Measurements from ENCODE around the gene CFAP410. TPM values are rescaled to one million over a fixed set of nuclear protein-coding genes. Genes with fewer than 3 reads are reported as not detected.

The CFAP410 gene
- total and polyA plus RNA-seq, 11 donors, result 10.4 to 31.6 (median 16.4) TPM

- WGBS, 4 donors, result 75 to 80% (median 78%) methylated on average over 23 to 24 of the region's 24 CpGs
- ATAC-seq, result no peak
- Histone ChIP-seq H3K27ac (peak overlapping the region in 2 of 12 donors; percentile 66 to 93), H3K4me1 (peaks cover 0 to 54% (median 0%) of the 10 kb centered on the region in 12 donors), H3K27me3 (peaks cover 2 to 25% (median 17%) of the 10 kb centered on the region in 9 donors), H3K9me3 (no peaks in the 10 kb centered on the region), H3K4me3 (peak overlapping the region in 1 of 12 donors; percentile 65), H3K36me3 (peaks cover 0 to 13% (median 0%) of the 10 kb centered on the region in 9 donors)
- intact Hi-C loops (cut with DNase I), result no loop called here
- TF ChIP-seq CTCF (IDR thresholded peaks at IDR 0.05), result no peak
- TF ChIP-seq POLR2A (IDR thresholded peaks at IDR 0.05), result no peak
- DNase-seq, result no peak
Observed at GRCh38 chr21:44354775-44355771, 15.9 kb upstream of the CFAP410 start.

- DNase-seq, result no peak
Observed at GRCh38 chr21:44354001-44354405, 14.8 kb upstream of the CFAP410 start.

GRCh38 chr21:44353191-44353970 is 14.2 kb upstream of the CFAP410 start, which contains the start of gene TRPM2:
TRPM2 (plus strand) TSS chr21:44353621; CDS start chr21:44353701, 80 bp downstream.
- peak; percentile 62 to 85 (median 78) for ATAC-seq
- H3K36me3 ChIP-seq, result peaks cover 0 to 13% (median 0%) of the 10 kb centered on the region in 9 donors
- intact Hi-C loops (cut with DNase I), result no loop called here
- H3K4me3 ChIP-seq, result peak within 1 kb of the TSS in 7 of 12 donors; percentile 23 to 65 (median 35)
- H3K27me3 ChIP-seq, result peaks cover 9 to 40% (median 30%) of the 10 kb centered on the region in 9 donors
- peak within 1 kb of the TSS in 8 of 12 donors; percentile 15 to 93 (median 46) for H3K27ac ChIP-seq
- TF ChIP-seq CTCF (IDR thresholded peaks at IDR 0.05), result no peak
- TF ChIP-seq POLR2A (IDR thresholded peaks at IDR 0.05), result no peak
- H3K9me3 ChIP-seq, result no peaks in the 10 kb centered on the region
- peak; percentile 58 to 85 (median 70) for DNase-seq
- peaks cover 0 to 51% (median 0%) of the 10 kb centered on the region in 12 donors for H3K4me1 ChIP-seq
- 66 to 69% (median 67%) methylated on average over 13 to 21 of the region's 21 CpGs for WGBS, 4 donors

More at GRCh38 chr21:44354001-44354405, 14.8 kb upstream of the CFAP410 start:
- no peak for TF ChIP-seq CTCF (IDR thresholded peaks at IDR 0.05)
- no peak for TF ChIP-seq POLR2A (IDR thresholded peaks at IDR 0.05)
- H3K4me1 ChIP-seq, result peaks cover 0 to 51% (median 0%) of the 10 kb centered on the region in 12 donors
- intact Hi-C loops (cut with DNase I), result no loop called here
- peak in 2 of 4 donors; percentile 28 to 43 for ATAC-seq
- peaks cover 9 to 34% (median 27%) of the 10 kb centered on the region in 9 donors for H3K27me3 ChIP-seq
- H3K27ac ChIP-seq, result peak overlapping the region in 3 of 12 donors; percentile 59 to 93 (median 66)
- H3K9me3 ChIP-seq, result no peaks in the 10 kb centered on the region
- H3K36me3 ChIP-seq, result peaks cover 0 to 13% (median 0%) of the 10 kb centered on the region in 9 donors
- 56 to 71% (median 68%) methylated on average over 8 of the region's 8 CpGs for WGBS, 4 donors
- H3K4me3 ChIP-seq, result peak overlapping the region in 7 of 12 donors; percentile 23 to 65 (median 35)

Measured in heart left ventricle (tissue), 16 donors.